Keratinocyte (primary cell): ENCODE results near the gene NMB.

Experiments used
- EZH2 ChIP-seq: IDR thresholded peaks from one replicate; pipeline ENCODE4 v1.6.1; 2012; ENCODE audit warnings: inconsistent platforms, mild to moderate bottlenecking, low read length, moderate library complexity
- TF ChIP-seq, protein P1 (sequence below), 3 experiments: IDR thresholded peaks in 1 of 3; conservative IDR thresholded peaks in 1 of 3; optimal IDR thresholded peaks in 1 of 3; 2 replicates in 2 of 3; 3 replicates in 1 of 3; pipeline versions ENCODE3 to v1.5.1; 2011; ENCODE audit warnings: low read length in 3 of 3, mild to moderate bottlenecking in 3 of 3, moderate library complexity in 2 of 3, control low read depth in 1 of 3, inconsistent platforms in 1 of 3; ENCODE audit not compliant: insufficient read depth in 2 of 3; ENCODE audit errors: extremely low read depth in 1 of 3

- TF ChIP-seq, protein P1, sequence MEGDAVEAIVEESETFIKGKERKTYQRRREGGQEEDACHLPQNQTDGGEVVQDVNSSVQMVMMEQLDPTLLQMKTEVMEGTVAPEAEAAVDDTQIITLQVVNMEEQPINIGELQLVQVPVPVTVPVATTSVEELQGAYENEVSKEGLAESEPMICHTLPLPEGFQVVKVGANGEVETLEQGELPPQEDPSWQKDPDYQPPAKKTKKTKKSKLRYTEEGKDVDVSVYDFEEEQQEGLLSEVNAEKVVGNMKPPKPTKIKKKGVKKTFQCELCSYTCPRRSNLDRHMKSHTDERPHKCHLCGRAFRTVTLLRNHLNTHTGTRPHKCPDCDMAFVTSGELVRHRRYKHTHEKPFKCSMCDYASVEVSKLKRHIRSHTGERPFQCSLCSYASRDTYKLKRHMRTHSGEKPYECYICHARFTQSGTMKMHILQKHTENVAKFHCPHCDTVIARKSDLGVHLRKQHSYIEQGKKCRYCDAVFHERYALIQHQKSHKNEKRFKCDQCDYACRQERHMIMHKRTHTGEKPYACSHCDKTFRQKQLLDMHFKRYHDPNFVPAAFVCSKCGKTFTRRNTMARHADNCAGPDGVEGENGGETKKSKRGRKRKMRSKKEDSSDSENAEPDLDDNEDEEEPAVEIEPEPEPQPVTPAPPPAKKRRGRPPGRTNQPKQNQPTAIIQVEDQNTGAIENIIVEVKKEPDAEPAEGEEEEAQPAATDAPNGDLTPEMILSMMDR (optimal IDR thresholded peaks at IDR 0.05 in 1 of 3, IDR thresholded peaks at IDR 0.05 in 1 of 3, conservative IDR thresholded peaks at IDR 0.05 in 1 of 3; ENCODE audit: extremely low read depth in 1 of 3, insufficient read depth in 2 of 3, low read length in 3 of 3) = no peak
- no peak for TF ChIP-seq EZH2
Measured at GRCh38 chr15:84666373-84666772, 8.4 kb upstream of the NMB start.
